HG02943 (cell line): ENCODE data around the gene PTGDR2.

Source experiments
- ATAC-seq: cut with Tn5 transposase; IDR thresholded peaks from one replicate; pipeline ENCODE4 v1.9.1; 2021; ENCODE audit warnings: mild to moderate bottlenecking, low read depth, moderate library complexity; ENCODE audit not compliant: unreplicated experiment

Gene PTGDR2

DNA sequence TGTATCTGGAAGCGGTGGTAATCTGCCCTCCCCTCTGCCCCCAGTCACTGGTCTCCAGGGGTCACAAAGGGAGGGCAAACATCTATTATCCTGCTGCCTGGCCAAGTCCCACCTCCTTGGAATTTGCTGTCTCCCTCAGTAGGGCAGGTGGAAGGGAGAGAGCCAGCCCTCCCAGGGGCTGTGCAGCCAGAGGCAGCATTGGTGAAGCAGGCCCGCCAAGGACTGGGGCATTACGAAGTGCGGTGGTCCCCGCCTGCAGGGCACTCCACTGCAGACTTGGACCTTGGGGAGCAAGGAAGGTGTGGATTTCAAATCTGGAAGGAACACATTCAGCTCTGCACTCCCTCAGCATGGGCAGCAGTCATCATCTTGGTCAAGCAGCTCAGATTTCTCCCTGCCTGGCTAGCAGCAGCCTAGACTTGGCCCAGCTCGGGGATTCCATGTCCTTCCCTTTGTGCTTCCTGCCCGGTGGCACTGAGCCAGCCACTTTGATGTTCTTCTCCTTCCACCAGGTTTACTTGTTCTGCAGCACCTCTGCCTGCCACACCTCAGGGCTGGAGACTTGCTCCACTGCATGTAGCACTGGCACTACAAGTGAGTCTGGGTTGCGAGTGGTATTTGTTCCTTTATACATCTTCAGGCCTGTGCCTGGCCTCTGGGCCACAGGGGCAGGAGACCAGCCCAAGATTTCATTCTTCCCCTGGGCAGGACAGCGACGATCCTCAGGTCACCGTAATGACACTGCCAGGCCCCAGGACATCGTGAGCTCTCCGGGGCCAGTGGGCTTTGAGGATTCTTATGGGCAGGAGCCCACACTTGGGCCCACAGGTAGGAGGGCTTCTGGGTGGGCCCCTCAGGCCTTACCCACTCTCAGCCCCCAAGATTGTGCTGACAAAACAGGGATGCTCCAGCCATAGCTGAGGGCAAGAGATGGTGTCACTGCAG is 18.9 kb upstream of the PTGDR2 start:
- ATAC-seq, result no peak

DNA sequence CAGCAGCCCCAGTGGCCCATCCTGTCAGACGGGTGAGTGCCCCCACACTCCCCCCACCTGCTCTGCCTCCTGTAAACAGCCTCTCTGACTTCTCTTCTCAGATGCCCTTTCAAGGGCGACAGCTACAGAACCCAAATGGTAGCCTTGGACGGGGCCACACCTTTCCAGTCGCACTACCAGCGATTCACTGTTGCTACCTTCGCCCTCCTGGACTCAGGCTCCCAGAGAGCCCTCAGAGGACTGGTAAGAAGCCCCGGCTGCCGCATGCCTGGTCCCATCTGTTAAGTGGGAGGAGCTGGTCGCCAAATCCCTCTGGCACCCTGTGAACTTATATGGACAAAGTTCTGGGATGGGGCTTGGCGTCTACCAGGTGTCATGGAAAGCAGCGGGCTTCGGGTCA is 17.8 kb upstream of the PTGDR2 start:
- no peak for ATAC-seq

DNA sequence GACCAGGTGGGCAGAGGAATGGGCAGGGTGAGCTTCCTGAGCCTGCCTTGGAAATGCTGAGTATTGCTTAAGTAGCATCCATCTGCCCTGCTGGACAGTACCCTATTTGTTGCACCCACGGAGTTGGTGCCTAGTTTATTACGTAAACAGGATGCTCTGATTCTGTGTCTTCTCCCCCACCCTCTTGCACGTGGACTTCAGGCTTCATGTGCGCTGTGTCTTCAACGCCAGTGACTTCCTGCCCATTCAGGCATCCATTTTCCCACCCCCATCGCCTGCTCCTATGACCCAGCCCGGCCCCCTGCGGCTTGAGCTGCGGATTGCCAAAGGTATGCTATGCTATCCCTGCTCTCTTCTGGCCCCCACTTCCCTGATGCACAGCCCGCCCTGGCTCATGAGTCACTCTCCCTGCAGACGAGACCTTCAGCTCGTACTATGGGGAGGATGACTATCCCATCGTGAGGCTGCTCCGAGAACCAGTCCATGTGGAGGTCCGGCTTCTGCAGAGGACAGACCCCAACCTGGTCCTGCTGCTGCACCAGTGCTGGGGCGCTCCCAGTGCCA is 17.3 kb upstream of the PTGDR2 start:
- no peak for ATAC-seq

DNA sequence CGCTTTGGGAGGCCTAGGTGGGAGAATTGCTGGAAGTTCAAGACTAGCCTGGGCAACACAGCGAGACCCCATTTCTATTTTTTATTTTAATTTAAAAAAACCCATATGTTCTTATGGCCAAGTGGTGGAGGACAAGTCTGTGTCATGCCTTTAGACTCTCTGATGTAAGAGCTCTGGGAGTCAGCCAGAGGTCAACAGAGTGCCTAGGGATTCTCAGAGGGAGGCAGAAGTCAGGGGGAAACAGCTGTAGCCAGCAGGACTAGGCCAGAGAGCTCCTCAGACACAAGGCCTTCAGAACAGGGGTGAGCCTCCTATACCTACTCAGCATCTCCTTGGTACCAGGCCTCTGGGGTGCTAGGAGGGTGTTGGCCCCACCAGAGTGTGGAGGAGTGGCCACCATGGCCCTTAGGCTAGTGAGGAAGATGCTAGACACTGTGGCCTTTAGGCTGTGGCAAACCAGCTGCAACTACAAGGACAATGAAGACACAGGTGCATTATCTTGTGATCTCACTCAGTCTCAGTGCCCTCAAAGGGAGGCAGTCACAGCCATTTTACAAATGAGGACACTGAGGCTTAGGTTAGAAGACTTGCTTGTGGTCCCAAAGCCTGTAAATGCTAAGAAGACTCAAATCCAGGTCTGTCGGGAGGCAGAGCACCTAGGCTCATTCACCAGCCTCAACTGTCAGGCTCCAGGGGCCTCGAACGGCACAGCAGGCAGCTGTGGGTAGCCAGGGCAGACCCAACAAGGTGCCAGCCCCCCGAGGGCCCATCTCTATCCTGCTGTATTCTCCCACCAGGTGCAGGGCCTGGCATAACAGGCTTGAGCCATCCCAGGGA is 16.6 kb upstream of the PTGDR2 start:
- no peak for ATAC-seq

DNA sequence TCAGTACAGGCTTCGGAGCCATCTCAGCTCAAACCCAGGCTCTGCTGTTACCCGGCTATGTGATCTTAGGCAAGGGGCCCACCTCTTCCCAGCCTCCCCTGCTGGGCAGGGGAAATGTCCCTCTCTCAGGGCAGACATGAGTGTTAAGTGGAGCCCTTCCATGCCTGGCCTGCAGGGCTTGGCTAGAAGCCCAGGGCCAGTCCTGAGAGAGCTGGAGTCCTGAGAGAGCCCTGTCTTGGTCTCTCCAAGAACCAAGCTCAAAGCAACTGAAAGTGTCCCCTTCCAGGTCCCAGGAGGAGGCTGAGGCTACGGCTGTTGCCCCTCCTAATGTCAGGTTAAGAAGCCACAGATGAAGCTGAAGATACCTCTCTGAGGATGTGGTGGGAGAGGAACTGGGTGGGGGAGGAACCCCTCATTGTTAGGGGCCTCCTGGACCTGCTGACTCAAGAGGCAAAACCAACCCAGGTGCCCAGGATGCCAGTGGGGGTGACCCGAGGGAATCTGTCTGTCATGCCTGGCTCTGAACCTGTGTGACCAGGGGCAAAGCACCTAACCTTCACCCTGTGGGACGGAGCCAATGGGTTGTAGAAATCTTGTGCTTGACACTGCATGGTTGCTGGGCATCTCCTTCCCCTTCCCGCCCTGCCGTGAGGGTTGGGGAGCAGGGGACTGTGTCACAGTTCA is 15.8 kb upstream of the PTGDR2 start:
- no peak for ATAC-seq

DNA sequence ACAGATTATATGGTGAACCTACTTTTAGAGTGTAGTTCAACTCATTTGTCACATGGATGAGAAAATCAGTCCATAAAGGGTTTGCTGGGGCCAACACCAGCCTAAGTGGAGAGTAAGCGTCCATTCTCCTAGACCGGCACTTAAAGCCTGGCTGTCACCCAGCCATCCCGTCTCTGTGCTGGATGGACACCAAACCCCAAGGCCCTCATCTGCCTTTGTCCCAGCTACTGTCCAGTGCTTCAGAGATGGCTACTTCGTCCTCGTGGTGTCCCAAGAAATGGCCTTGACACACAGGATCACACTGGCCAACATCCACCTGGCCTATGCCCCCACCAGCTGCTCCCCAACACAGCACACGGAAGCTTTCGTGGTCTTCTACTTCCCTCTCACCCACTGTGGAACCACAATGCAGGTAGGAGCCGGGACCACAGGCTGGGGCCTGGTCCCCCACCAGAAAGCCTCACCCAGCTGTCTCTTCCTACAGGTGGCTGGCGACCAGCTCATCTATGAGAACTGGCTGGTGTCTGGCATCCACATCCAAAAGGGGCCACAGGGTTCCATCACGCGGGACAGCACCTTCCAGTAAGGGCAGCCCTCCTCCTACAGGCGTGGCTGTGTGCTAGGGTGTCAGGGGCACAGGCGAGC is 15.1 kb upstream of the PTGDR2 start:
- no peak for ATAC-seq

DNA sequence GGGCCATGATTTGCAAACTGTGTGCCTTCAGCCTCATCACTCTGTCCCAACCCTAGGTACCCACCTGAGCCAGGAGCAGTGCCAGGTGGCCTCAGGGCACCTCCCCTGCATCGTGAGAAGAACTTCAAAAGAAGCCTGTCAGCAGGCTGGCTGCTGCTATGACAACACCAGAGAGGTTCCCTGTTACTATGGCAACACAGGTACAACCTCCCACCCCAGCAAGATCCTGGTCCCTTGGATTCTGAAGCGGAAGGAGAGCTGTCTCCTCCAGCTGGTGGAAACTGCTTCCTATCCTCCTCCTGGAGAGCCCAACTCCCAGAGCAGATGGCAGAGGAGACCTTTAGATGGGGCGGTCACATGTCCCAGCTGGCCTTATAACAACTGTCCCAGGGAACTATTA is 14.5 kb upstream of the PTGDR2 start:
- no peak for ATAC-seq

DNA sequence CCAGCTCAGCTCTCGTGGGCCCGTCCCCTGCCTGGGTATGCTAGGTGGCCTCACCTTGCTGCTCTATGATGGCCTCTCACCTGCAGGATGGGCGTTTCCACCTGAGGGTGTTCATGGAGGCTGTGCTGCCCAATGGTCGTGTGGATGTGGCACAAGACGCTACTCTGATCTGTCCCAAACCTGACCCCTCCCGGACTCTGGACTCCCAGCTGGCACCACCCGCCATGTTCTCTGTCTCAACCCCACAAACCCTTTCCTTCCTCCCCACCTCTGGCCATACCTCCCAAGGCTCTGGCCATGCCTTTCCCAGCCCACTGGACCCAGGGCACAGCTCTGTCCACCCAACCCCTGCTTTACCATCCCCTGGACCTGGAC is 13.7 kb upstream of the PTGDR2 start:
- no peak for ATAC-seq

DNA sequence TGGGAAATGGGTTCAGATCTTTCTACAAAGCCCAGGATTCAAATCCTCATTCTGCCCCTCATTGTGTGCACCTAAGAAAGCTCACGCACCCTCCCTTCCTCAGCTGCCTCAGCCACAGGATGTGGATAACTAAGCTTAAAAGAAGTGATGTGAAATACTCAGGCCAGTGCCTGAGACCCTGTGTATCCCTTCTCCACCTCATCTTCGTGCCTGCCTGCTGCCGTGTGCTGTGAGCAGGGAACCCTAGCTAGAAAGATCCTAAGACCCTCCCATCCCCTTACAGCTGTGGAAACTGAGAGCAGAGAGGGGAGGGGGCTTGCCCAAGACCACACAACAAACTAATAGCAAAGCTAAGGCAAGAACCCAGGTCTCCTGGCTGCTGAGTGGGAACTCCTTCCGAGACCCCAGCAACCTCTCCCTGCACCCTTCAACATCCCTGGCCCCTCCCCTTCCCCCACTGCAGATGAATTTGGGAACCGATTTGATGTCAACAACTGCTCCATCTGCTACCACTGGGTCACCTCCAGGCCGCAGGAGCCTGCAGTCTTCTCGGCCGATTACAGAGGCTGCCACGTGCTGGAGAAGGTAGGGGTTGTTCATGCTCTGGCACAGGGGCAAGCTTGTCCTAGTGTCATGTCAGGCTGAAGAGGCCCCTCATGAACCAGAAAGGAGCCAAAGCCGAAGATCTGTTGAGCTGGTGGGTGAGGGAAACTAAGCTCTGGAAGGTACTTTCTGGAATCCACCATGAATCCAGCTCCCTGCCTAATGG is 13.1 kb upstream of the PTGDR2 start:
- no peak for ATAC-seq

DNA sequence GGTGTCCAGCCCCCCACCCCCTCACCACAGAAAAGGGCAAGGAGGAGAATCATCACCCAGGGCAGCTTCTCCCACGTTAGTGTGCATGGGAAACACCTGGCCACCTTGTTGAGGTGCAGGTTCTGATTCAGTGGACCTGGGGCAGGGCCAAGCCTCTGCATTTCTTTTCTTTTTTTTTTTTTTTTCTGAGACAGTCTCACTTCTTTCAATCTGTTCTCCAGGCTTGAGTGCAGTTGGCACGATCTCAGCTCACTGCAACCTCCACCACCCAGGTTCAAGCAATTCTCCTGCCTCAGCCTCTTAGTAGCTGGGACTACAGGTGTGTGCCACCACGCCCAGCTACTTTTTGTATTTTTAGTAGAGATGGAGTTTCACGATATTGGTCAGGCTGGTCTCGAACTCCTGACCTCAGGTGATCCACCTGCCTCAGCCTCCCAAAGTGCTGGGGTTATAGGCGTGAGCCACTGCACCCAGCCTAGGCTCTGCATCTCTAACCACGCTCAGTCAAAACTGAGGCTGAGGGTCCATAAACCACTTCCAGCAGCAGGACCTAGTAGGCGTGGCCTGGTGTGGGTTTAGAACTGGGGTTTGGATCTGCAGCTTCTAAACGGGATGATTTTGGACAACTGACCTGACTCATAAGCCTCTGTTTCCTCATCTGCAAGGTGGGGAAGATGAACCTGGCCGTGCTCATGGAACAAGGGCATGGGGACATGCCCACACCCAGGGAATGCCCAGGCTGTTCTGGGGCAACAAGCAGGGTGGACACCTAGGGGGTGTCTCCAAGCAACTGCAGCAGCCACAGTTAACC is 12.3 kb upstream of the PTGDR2 start:
- ATAC-seq, result no peak

DNA sequence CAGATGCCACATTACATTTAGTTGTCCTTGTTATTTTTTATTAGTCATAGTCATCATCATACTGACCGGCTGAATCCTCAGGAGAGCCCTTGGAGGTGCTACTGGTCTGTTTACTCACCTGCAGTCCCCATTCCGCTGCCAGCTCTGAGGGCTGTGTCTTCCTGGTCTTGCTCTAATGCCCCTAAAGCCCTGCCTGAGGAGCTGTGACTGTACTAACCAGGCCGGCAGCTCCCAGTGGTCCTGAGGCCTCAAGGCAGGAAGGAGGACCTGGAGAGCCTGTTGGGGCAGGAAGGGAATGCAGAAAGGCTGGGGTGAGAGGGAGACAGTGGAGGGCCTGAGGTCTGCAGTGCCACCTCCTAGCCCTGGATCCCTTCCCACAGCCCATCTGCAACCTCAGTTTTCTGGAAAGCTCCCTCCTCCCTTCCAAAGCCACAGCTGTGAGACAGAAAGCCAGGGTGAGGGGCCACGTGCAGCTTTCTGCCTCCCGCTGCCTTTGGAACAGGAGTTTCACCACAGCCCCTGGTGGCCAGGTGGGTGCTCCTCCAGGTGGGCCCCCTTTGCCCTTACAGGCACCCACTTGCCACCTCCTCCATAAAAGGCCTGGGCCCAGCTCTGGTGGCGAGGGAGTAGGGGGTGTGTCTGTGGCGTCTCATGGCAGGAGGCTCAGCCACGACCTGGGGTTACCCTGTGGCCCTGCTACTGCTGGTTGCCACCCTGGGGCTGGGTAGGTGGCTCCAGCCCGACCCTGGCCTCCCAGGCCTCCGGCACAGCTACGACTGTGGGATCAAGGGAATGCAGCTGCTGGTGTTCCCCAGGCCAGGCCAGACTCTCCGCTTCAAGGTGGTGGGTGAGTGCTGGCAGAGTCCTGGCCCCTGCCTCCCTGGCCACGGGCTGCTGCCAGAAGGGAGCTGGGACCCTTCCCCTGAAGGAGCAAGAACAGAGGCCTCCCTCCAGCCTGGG is 11.4 kb upstream of the PTGDR2 start, which contains the start of gene ZP1:
Gene ZP1, plus strand, starts transcription at position 632 of the 960 bp plus-strand sequence. Its CDS starts 20 bp downstream, at position 652.
- ATAC-seq, result no peak

DNA sequence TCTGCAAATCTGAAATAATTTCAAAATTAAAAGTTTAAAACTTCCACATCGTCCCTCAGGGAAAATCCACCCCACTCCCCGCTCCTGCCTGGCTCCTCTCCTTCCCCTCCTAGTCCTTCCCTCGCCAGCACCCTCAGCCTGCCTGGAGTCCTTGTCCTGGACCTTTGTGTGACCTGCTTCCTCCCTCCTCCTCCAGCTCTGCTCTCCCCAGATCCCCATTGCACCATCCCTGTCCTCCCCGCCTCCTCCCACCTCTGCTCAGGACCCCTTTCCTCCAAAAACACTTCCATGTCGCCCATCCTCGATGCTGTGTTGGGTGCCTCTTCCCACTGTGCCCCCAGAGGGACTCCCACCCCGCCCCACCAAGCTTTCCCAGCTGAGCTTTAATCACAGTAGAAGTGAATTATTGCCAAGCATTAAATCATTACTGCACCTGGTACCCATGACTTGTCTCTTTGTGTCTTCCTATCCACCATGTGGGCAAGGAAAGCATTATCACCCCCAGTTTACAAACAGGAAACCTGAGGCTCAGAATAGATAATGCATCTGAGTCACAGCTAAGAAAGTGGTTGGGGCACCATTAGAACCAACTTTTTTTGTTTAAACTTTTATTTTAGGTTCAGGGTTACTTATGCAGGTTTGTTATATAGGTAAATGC is 9.2 kb upstream of the PTGDR2 start:
- ATAC-seq, result no peak

DNA sequence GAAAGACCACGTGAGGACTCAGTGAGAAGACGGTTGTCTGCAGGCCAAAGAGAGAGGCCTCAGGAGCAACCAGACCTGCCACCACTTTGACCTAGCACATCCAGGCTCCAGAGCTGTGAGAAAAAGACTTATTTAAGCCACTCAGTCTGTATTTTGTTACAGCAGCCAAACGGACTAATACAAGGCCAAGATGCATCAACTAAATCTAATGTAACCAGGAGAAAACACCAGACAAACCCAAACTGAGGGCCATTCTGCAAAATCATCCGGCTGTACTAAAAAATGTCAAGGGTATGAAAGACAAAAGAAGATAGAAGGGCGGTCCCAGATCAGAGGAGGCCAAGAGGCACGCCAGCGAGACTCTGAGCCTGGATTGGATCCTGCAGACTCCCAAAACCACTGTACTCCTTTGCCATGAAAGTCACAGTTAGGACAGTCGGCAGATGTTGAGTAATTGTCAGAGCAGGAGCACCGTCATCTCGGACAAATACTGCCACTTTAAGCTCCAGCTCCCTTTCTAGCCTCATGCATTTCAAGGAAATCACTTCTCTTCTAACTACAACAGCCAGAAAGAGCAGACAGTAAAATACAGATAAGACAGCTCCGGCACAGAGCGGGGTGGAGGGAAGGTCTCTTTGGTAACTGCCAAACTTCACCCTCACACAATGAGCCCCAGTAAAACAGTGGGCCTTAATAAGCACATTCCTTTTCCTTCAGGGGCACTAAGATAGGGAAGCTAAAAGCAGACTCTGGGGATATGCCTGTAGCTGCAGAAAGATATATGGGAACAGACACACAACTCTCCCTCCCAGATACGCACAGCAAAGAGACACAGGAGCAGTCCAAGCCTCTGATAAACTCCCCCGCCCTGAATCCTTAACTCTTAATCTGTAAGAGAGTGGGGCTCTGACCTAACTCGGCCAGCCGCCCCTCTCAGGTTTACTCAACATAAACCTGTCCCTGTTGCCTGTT is 8.1 kb upstream of the PTGDR2 start:
- ATAC-seq, result no peak

DNA sequence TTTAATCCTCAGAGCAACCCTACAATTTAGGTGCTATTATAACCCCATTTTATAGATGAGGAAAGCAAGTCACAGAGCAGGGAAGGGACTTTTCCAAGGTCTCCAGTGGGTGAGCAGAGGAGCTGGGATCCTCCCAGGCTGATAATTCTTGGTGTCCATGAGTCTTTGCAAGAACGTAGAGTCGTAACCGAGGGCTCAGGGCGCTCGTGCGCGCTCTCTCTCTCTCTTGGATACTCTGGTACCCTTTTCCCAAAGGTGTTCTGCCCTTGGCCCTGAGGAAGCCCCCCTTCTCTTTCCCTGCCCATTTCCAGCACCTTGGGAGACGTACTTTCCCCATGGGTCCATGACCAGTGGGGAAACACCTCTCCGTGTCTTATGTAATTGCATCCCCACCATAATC is 6.4 kb upstream of the PTGDR2 start:
- ATAC-seq, result no peak

DNA sequence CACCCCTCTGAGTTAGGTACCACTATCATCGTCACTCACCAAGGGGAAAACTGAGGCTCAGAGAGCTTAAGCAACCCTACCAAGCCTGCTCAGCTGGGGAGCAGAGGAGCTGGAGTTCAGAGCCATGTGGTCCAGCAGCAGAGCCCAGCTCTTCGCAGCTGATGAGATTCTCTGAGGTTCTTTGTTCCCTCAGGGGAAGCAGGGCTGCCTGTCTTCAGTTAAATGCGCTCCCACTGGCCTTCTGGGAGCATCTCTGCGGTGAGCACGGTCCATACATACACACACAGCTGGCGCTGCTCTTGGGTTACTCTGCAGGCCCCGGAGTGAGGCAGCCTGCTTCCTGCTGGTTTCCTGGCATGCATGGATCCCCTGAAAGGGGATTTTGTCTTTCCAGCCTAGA is 5.2 kb upstream of the PTGDR2 start:
- no peak for ATAC-seq
